Lower leg skin (tissue), 4 donors: Measurements from ENCODE around the gene PTPRB. TPM values are rescaled to one million over a fixed set of nuclear protein-coding genes. Genes with fewer than 3 reads are reported as not detected.

ENCODE experiments used
- DNase-seq, 2 donors: peaks; one replicate each; pipeline ENCODE4 v3.0.0-alpha.2; 2019; ENCODE audit warnings: low spot score in 2 of 2
- H3K4me3 ChIP-seq: fragments of 200-600 bp; sonication (generic); 2 replicates; pipeline ENCODE4 v1.5.1; 2017; ENCODE audit warnings: mild to moderate bottlenecking, low read depth; ENCODE audit not compliant: poor library complexity, severe bottlenecking
- CTCF ChIP-seq, 3 donors: fragments of 450-650 bp; IDR thresholded peaks; one replicate each; pipeline ENCODE4 v1.5.1; 2016; ENCODE audit warnings: antibody characterized with exemption in 3 of 3, mild to moderate bottlenecking in 3 of 3, moderate library complexity in 2 of 3
- POLR2A ChIP-seq, 2 donors: fragments of 450-650 bp; IDR thresholded peaks; one replicate each; pipeline ENCODE4 v1.6.1; 2016 to 2017; ENCODE audit warnings: antibody characterized with exemption in 2 of 2, mild to moderate bottlenecking in 1 of 2, moderate library complexity in 1 of 2
- WGBS, 2 donors: methylation state at CpG; one replicate each; pipeline ENCODE4 v1.1.5; 2018; 5-methylcytosine and 5-hydroxymethylcytosine counted together
- intact Hi-C: fragments of 100-400 bp; cut with DNase I; formaldehyde crosslinking; loops from one replicate; pipeline ENCODE4 v1.15.0; 2023; ENCODE audit warnings: low total_unique reads
- total RNA-seq, 4 donors: library from RNA; depleted of rRNA; stranded (reverse); fragments of >200 nt; gene quantifications; one replicate each; pipeline ENCODE4 v1.1.0, GENCODE V29; 2016

PTPRB gene
- total RNA-seq, 4 donors from 2014 or later, result 2.9 to 12.1 (median 6.1) TPM

- TF ChIP-seq POLR2A (IDR thresholded peaks at IDR 0.05) (no peak), CTCF (IDR thresholded peaks at IDR 0.05) (no peak)
- intact Hi-C loops, result no loop called here
- H3K4me3 ChIP-seq, result no peak overlapping the region
- WGBS, 2 donors, result 84 to 90% methylated on average over 3 of the region's 3 CpGs
- DNase-seq, result no peak
Observed at GRCh38 chr12:70628701-70629480, 8.3 kb downstream of the PTPRB start.

GRCh38 chr12:70627677-70628076 lies 9.6 kb downstream of the PTPRB start:
- 80 to 81% methylated on average over 5 of the region's 5 CpGs for WGBS, 2 donors
- DNase-seq, result no peak
- intact Hi-C loops, result no loop called here
- no peak overlapping the region for H3K4me3 ChIP-seq
- TF ChIP-seq POLR2A (IDR thresholded peaks at IDR 0.05) (no peak), CTCF (IDR thresholded peaks at IDR 0.05) (no peak)

- no peak overlapping the region for H3K4me3 ChIP-seq
- intact Hi-C loops, result no loop called here
- TF ChIP-seq POLR2A (IDR thresholded peaks at IDR 0.05) (no peak), CTCF (IDR thresholded peaks at IDR 0.05) (no peak)
- no peak for DNase-seq
- 93 to 95% methylated on average over 3 of the region's 3 CpGs for WGBS, 2 donors
Observed at GRCh38 chr12:70626180-70626579, 11.0 kb downstream of the PTPRB start.

GRCh38 chr12:70619471-70620152 lies 17.6 kb downstream of the PTPRB start:
- DNase-seq, result no peak
- intact Hi-C loops, result no loop called here
- H3K4me3 ChIP-seq, result no peak overlapping the region
- WGBS, 2 donors, result 75 to 79% methylated on average over 5 of the region's 5 CpGs
- TF ChIP-seq POLR2A (IDR thresholded peaks at IDR 0.05), result no peak
- TF ChIP-seq CTCF (IDR thresholded peaks at IDR 0.05), result no peak

- 90 to 92% methylated on average over 4 of the region's 4 CpGs for whole genome bisulfite sequencing, 2 donors
- H3K4me3 ChIP-seq, result no peak overlapping the region
- no peak for TF ChIP-seq CTCF (IDR thresholded peaks at IDR 0.05)
- TF ChIP-seq POLR2A (IDR thresholded peaks at IDR 0.05), result no peak
- intact Hi-C loops, result no loop called here
- DNase-seq, result no peak
Observed at GRCh38 chr12:70618371-70618770, 18.9 kb downstream of the PTPRB start.
